ENCODE measurements around the gene EMC7. TPM values are rescaled to one million over a fixed set of nuclear protein-coding genes. Genes with fewer than 3 reads are reported as not detected.

Gene EMC7
- polyA plus RNA-seq, 1 experiment, result 116 TPM

DNA sequence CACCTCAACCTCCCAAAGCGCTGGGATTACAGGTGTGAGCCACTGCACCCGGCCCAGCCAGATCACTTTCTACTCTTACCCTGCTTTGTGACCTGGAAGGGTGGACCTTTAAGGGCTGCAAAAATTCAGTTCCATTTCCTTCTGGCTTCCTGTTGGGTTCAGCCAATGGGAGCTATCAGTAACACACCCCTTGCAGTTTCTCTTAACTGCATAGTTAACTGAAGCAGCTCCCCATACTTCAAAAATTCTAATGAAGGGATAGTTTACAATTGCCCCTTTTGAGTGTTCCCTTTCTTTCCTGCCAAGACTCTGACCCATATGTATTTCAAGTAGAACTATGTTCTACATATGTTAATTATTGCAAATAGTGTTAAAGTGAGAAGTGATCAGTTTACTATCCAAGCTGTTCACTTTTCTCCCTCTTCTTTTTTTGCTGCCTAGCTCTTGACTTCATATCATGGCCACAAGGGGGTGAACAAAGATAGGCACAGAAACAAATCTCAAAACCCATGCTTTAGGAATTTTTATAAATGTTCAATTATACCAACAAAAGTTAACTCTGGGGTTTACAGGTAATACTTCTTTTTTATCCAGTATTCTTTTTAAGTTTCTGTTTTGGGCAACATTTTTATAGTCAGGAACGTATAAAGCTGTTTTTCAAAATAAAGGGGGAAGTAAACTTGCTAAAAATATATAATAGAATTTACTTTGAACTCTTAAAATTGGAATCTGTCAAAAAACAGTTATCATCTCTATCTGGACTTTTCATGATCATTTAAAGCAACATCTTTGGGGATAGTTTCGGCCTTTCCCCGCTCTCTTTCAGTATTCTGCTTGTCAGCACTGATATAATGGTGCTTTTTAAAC is 8.4 kb upstream of the EMC7 start:
- ChIA-PET CTCF (interaction anchor here (0.6 to 7.7 kb wide), 37 partner anchors 10 to 485 kb away, joined by 3 to 109 read pairs (median 4); partner anchors contain the start of genes EMC4, KATNBL1, LPCAT4 and SLC12A6), POLR2A (interaction anchor here (0.6 to 2.7 kb wide), 2 partner anchors 8 to 99 kb away, joined by 3 to 16 read pairs; partner anchors contain the start of genes EMC7, KATNBL1 and PGBD4)
- Histone ChIP-seq H3K27ac (ENCODE audit: low read depth, low read length) (no peak overlapping the region), H3K9me3 (ENCODE audit: control insufficient read depth, insufficient read depth, low read length) (no peaks in the 10 kb centered on the region), H3K4me3 (ENCODE audit: low read depth, low read length) (no peak overlapping the region), H3K27me3 (ENCODE audit: control insufficient read depth, insufficient read depth, low read length) (no peaks in the 10 kb centered on the region)
- DNase-seq (ENCODE audit: low read depth, low spot score), result peak; percentile 16
- TF ChIP-seq, protein P1, sequence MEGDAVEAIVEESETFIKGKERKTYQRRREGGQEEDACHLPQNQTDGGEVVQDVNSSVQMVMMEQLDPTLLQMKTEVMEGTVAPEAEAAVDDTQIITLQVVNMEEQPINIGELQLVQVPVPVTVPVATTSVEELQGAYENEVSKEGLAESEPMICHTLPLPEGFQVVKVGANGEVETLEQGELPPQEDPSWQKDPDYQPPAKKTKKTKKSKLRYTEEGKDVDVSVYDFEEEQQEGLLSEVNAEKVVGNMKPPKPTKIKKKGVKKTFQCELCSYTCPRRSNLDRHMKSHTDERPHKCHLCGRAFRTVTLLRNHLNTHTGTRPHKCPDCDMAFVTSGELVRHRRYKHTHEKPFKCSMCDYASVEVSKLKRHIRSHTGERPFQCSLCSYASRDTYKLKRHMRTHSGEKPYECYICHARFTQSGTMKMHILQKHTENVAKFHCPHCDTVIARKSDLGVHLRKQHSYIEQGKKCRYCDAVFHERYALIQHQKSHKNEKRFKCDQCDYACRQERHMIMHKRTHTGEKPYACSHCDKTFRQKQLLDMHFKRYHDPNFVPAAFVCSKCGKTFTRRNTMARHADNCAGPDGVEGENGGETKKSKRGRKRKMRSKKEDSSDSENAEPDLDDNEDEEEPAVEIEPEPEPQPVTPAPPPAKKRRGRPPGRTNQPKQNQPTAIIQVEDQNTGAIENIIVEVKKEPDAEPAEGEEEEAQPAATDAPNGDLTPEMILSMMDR (IDR thresholded peaks at IDR 0.05; ENCODE audit: low read depth, low read length), result peak; percentile 85

DNA sequence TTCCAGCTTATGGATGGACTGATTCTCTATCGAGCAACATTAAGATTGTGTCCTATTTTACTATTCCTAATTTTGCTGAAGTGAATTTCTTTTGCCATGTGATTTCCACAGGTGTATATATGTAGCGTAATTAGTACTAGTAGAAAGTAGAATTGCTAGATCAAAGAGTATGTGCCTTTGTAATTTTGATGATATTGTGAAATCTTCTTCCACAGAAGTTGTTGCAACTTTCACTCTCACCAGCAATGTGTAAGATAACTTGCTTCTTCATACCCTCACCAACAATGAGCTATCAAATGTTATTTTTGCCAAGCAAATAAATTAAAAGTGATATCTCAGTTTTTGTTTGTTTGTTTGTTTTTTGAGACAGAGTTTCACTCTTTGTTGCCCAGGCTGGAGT is 5.7 kb upstream of the EMC7 start:
- ChIA-PET CTCF (interaction anchor here (0.6 to 7.7 kb wide), 3 partner anchors 101 to 480 kb away, joined by 3 to 109 read pairs (median 4); partner anchors contain the start of gene KATNBL1), POLR2A (interaction anchor here (1.5 kb wide), 1 partner anchor 102 kb away, joined by 6 read pairs; no protein-coding TSS in a partner anchor)
- TF ChIP-seq, protein P1 (IDR thresholded peaks at IDR 0.05; ENCODE audit: low read depth, low read length), result no peak
- Histone ChIP-seq H3K9me3 (ENCODE audit: control insufficient read depth, insufficient read depth, low read length) (no peaks in the 10 kb centered on the region), H3K4me3 (ENCODE audit: low read depth, low read length) (no peak overlapping the region), H3K27me3 (ENCODE audit: control insufficient read depth, insufficient read depth, low read length) (no peaks in the 10 kb centered on the region), H3K27ac (ENCODE audit: low read depth, low read length) (no peak overlapping the region)
- no peak for DNase-seq (ENCODE audit: low read depth, low spot score)

DNA sequence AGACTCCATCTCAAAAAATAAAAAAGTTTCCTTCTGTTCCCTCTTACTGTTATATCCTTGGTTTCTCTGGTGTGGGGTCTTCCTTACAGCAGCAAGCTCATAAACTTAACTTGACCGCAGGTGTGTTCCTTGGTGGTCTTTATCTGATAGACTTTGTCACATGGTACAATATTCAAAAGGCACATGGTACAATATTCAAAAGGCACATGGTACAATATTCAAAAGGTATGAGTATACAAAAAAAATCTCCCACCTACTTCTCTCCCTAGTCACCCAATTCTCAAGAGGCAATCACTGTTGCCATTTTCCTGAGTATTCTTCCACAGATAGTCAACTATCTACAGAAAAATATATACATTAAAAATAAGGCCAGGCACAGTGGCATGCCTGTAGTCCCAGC is 4.8 kb upstream of the EMC7 start:
- H3K27me3 ChIP-seq (ENCODE audit: control insufficient read depth, insufficient read depth, low read length), result no peaks in the 10 kb centered on the region
- CTCF ChIA-PET, result interaction anchor here (0.6 to 7.7 kb wide), 4 partner anchors 44 to 481 kb away, joined by 3 to 109 read pairs (median 4); partner anchors contain the start of gene KATNBL1
- no peaks in the 10 kb centered on the region; the same call in 1 of the 2 replicates for H3K9me3 ChIP-seq (ENCODE audit: control insufficient read depth, insufficient read depth, low read length)
- H3K27ac ChIP-seq (ENCODE audit: low read depth, low read length), result no peak overlapping the region
- H3K4me3 ChIP-seq (ENCODE audit: low read depth, low read length), result no peak overlapping the region
- no peak for DNase-seq (ENCODE audit: low read depth, low spot score)
- TF ChIP-seq, protein P1 (IDR thresholded peaks at IDR 0.05; ENCODE audit: low read depth, low read length), result no peak
- POLR2A ChIA-PET, result no interaction called here

DNA sequence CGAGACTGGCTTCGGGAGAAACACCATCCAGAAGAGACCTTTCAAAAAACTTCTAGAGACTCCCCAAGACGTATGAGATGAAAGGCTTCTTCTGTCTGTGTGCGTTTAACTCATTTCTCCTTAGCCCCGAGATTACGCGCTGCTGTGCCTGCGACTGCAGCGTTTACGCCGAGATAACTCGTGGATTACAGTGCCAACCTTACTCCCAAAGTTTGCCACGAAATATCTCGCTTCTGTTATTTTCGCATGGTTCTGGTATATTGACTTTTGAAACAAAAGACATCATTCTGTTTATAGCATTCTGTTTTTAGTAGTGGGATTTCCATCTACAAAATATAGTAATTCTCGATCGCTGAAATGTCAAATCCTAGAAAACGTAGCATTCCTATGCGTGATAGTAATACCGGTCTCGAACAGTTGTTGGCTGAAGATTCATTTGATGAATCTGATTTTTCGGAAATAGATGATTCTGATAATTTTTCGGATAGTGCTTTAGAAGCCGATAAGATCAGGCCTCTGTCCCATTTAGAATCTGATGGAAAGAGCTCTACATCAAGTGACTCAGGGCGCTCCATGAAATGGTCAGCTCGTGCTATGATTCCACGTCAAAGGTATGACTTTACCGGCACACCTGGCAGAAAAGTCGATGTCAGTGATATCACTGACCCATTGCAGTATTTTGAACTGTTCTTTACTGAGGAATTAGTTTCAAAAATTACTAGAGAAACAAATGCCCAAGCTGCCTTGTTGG is 688 bp upstream of the EMC7 start:
- peak overlapping the region; percentile 96 for H3K27ac ChIP-seq (ENCODE audit: low read depth, low read length)
- no peaks in the 10 kb centered on the region; the same call in 1 of the 2 replicates for H3K9me3 ChIP-seq (ENCODE audit: control insufficient read depth, insufficient read depth, low read length)
- TF ChIP-seq, protein P1 (IDR thresholded peaks at IDR 0.05; ENCODE audit: low read depth, low read length), result no peak
- no peak for DNase-seq (ENCODE audit: low read depth, low spot score)
- no peaks in the 10 kb centered on the region for H3K27me3 ChIP-seq (ENCODE audit: control insufficient read depth, insufficient read depth, low read length)
- ChIA-PET POLR2A (interaction anchor here (0.9 to 1.5 kb wide), 4 partner anchors 8 to 123 kb away, joined by 3 to 5 read pairs (median 4); partner anchors contain the start of genes EMC4 and KATNBL1), CTCF (interaction anchor here (1.0 to 1.6 kb wide), 4 partner anchors 16 to 266 kb away, joined by 3 to 5 read pairs (median 4); partner anchors contain the start of gene KATNBL1)
- H3K4me3 ChIP-seq (ENCODE audit: low read depth, low read length), result peak overlapping the region; percentile 99
